C4-2B (cell line): ENCODE data around the gene ESRRA.

Experiments
- CTCF ChIP-seq: fragments of 450-650 bp; conservative IDR thresholded peaks from 2 replicates; pipeline ENCODE4 v1.5.1; 2017; ENCODE audit warnings: mild to moderate bottlenecking
- ZFX ChIP-seq: fragments of 450-650 bp; IDR thresholded peaks from 2 replicates; pipeline ENCODE4 v1.6.1; 2017

GRCh38 chr11:64357904-64358535 is 52.7 kb downstream of the ESRRA start:
- TF ChIP-seq CTCF: no peak
- TF ChIP-seq ZFX: no peak
